ENCODE data around the gene RASGRP2. TPM values are rescaled to one million over a fixed set of nuclear protein-coding genes. Genes with fewer than 3 reads are reported as not detected.

RASGRP2 gene
- total RNA-seq, 1 donor from 2014 or later = 0.96 TPM

GRCh38 chr11:64685536-64685935, 58.4 kb downstream of the RASGRP2 start:
- Histone ChIP-seq H3K27me3 (ENCODE audit: control insufficient read depth, insufficient read depth, low read length) (peaks cover 37% of the 10 kb centered on the region), H3K4me3 (ENCODE audit: low read depth, low read length) (no peak overlapping the region), H3K36me3 (ENCODE audit: control insufficient read depth, insufficient read depth, low read length) (no peaks in the 10 kb centered on the region)
- no peak for DNase-seq (ENCODE audit: low read depth)
- no peak for TF ChIP-seq CTCF (IDR thresholded peaks at IDR 0.05; ENCODE audit: insufficient read depth, low read length, poor library complexity, severe bottlenecking)

DNA sequence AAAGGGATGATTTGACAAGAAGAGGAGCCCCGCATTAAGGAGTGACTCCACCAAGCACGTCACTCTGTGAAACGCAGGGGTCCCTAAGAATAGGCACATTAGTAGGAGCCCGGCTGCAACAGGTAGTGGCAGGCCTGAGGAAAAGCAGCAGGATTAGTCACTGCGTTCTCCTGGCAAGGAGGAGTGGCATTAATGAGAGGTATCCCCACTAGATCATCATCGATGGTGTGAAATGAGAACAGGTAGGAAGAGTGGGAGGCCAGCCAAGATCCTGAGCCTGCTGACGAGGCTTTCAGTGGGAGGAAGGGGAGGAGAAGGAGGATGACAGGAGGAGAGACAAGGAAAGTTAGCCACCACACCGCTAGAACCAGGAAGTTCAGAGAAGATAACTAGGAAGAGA, 59.6 kb downstream of the RASGRP2 start:
- no peaks in the 10 kb centered on the region for H3K36me3 ChIP-seq (ENCODE audit: control insufficient read depth, insufficient read depth, low read length)
- H3K27me3 ChIP-seq (ENCODE audit: control insufficient read depth, insufficient read depth, low read length) = peaks cover 33% of the 10 kb centered on the region
- no peak for DNase-seq (ENCODE audit: low read depth)
- H3K4me3 ChIP-seq (ENCODE audit: low read depth, low read length) = no peak overlapping the region
- TF ChIP-seq CTCF (IDR thresholded peaks at IDR 0.05; ENCODE audit: insufficient read depth, low read length, poor library complexity, severe bottlenecking) = no peak

DNA sequence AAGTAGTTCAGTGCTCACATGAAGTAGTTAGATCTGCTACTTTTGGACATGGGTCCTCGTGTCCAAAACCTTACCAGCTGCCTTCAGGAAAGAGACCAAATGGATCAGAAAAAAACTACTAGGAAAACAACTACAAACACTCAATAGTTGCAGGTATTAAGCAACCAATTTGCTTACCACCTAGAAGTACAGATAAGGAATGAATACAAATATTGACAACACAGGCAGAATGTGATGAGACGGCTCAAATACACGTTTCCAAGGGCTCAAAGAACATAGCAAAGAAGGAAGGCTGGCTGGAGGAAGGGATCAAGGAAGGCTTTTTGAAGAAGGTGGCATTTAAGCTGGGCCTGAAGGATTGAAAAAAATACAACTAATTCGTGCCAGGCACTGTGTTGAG, 62.8 kb downstream of the RASGRP2 start:
- Histone ChIP-seq H3K4me3 (ENCODE audit: low read depth, low read length) (no peak overlapping the region), H3K27me3 (ENCODE audit: control insufficient read depth, insufficient read depth, low read length) (peaks cover 31% of the 10 kb centered on the region), H3K36me3 (ENCODE audit: control insufficient read depth, insufficient read depth, low read length) (no peaks in the 10 kb centered on the region)
- no peak for TF ChIP-seq CTCF (IDR thresholded peaks at IDR 0.05; ENCODE audit: insufficient read depth, low read length, poor library complexity, severe bottlenecking)
- no peak for DNase-seq (ENCODE audit: low read depth)

DNA sequence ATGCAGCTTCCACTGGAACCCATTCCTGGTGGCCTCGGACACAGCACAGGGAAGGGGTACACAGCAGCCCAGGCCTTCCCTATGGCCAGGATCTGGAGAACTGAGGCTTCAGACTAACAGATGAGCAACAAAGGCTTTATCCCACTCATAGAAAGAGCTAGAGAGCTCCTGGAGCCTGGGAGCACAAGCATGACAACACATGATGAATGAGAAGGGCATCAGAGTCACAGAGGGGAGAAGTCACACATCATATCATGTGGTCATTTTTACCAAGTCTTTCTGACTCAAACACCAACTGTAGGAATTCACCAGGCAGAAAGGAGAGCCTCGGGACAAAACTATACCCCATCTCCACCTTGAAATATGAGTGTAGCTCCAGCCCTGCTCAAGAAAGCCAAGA, 64.1 kb downstream of the RASGRP2 start:
- Histone ChIP-seq H3K27me3 (ENCODE audit: control insufficient read depth, insufficient read depth, low read length) (peaks cover 30% of the 10 kb centered on the region), H3K36me3 (ENCODE audit: control insufficient read depth, insufficient read depth, low read length) (no peaks in the 10 kb centered on the region), H3K4me3 (ENCODE audit: low read depth, low read length) (no peak overlapping the region)
- TF ChIP-seq CTCF (IDR thresholded peaks at IDR 0.05; ENCODE audit: insufficient read depth, low read length, poor library complexity, severe bottlenecking) = no peak
- DNase-seq (ENCODE audit: low read depth) = no peak

DNA sequence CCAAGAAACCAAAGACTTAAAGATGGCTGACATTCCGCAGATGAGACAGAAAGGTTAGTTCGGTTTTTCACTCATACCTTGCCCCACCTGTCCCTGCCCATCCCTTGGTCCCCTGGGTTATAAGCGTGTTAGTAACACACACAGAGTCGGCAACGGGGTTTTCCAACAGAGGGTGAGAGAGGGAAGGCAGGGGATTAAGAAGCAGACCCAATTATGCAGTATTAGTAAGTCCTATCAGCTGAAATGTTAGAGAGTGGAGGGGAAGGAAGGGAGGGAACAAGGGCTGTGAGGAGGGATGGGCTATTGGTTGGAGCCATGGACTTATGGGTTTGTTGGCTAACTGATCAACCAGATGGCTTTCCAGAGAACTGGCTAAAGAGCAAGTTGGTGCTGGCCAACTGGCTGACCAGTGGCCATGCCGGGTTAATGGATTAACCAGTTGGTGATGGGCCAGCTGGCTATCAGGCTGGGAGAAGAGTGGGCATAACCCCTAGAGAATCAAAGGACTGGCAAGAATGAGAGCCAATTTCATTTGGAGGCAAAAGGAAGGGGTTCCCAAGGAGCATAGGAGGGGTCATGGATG, 66.4 kb downstream of the RASGRP2 start:
- no peak for TF ChIP-seq CTCF (IDR thresholded peaks at IDR 0.05; ENCODE audit: insufficient read depth, low read length, poor library complexity, severe bottlenecking)
- no peak for DNase-seq (ENCODE audit: low read depth)
- Histone ChIP-seq H3K36me3 (ENCODE audit: control insufficient read depth, insufficient read depth, low read length) (no peaks in the 10 kb centered on the region), H3K4me3 (ENCODE audit: low read depth, low read length) (no peak overlapping the region), H3K27me3 (ENCODE audit: control insufficient read depth, insufficient read depth, low read length) (peaks cover 29% of the 10 kb centered on the region)

Other genes with a start within 250 kb of the RASGRP2 start
- gene SLC22A11, start 188.2 kb downstream of the RASGRP2 start, total RNA-seq = not detected in 2 replicates
- gene SLC22A12, start 152.9 kb downstream of the RASGRP2 start, total RNA-seq = not detected in 2 replicates
- gene NRXN2, start 20.9 kb downstream of the RASGRP2 start, total RNA-seq = not detected in 2 replicates
- 0.17 and 0.27 TPM in 2 replicates for gene PYGM, start 15.8 kb upstream of the RASGRP2 start, total RNA-seq
- 194 and 216 TPM in 2 replicates for gene SF1, start 34.4 kb upstream of the RASGRP2 start, total RNA-seq
- gene MAP4K2, start 59.1 kb upstream of the RASGRP2 start, total RNA-seq = 33.2 and 40.6 TPM in 2 replicates
- gene MEN1, start 66.4 kb upstream of the RASGRP2 start, total RNA-seq = 24.6 and 28.5 TPM in 2 replicates
- gene CDC42BPG, start 100.5 kb upstream of the RASGRP2 start, total RNA-seq = 10.7 and 12.8 TPM in 2 replicates
- 87.7 and 100 TPM in 2 replicates for gene EHD1, start 134.5 kb upstream of the RASGRP2 start, total RNA-seq
- 24.8 and 28.6 TPM in 2 replicates for gene ATG2A, start 173.1 kb upstream of the RASGRP2 start, total RNA-seq
- gene PPP2R5B, start 180.5 kb upstream of the RASGRP2 start, total RNA-seq = 26.9 and 31.1 TPM in 2 replicates
- gene GPHA2, start 191.8 kb upstream of the RASGRP2 start, total RNA-seq = not detected in 2 replicates
- 0.17 and 0.68 TPM in 2 replicates for gene MAJIN, start 228.0 kb upstream of the RASGRP2 start, total RNA-seq

All from kidney epithelial cell (primary cell).